GM23248 (cell line): ENCODE measurements around the gene KRTAP27-1.

Experiments
- EZH2 ChIP-seq: fragments of 200-600 bp; sonication (generic); IDR thresholded peaks from 2 replicates; pipeline ENCODE4 v1.6.1; 2018; ENCODE audit warnings: antibody characterized with exemption, mild to moderate bottlenecking; ENCODE audit not compliant: insufficient read depth, poor library complexity, severe bottlenecking
- EZH2phosphoT487 ChIP-seq: fragments of 200-600 bp; sonication (generic); IDR thresholded peaks from 2 replicates; pipeline ENCODE4 v1.6.1; 2018; ENCODE audit warnings: antibody characterized with exemption, moderate library complexity, mild to moderate bottlenecking, low read depth; ENCODE audit not compliant: insufficient read depth

DNA sequence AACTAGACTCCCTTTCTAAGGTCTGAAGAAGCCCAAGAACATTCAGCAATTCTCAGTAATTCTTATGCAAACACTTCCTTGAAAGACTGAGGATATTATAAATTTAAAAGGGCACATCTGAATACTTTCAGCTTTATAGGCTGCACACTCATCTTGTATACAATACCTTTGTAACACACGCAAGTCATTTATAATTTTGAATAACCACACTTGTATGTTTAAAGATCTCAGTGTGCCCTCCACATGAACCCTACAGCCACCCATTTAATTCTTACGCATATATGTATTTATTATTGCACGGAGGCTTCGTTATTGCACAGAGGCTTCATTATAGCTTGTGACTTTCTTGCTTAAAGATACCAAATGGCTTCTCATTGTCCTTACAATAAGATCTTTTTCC, 1.2 kb upstream of the KRTAP27-1 start:
- TF ChIP-seq EZH2phosphoT487 (no peak), EZH2 (no peak)
